Neural cell (in vitro differentiated cells): Measurements from ENCODE around the gene CAPN5. TPM values are rescaled to one million over a fixed set of nuclear protein-coding genes. Genes with fewer than 3 reads are reported as not detected.

ENCODE experiments used
- H2AFZ ChIP-seq: fragments of 200-600, 300-800 bp; sonication (generic), shearing (Covaris generic); 2 replicates; pipeline ENCODE4 v1.6.0; 2014; ENCODE audit warnings: low read depth, mild to moderate bottlenecking, antibody characterized with exemption, low read length, moderate library complexity
- H3F3A ChIP-seq: fragments of 200-600 bp; shearing (Covaris generic); 2 replicates; pipeline ENCODE4 v1.6.1; 2016; ENCODE audit warnings: mild to moderate bottlenecking, moderate library complexity, mixed read lengths, antibody characterized with exemption, low read length; ENCODE audit not compliant: insufficient read depth, poor library complexity, severe bottlenecking
- H3K27ac ChIP-seq: fragments of 200-600, 300-800 bp; sonication (generic), shearing (Covaris generic); 2 replicates; pipeline ENCODE4 v1.5.1; 2014; ENCODE audit warnings: mild to moderate bottlenecking, low read length, moderate library complexity
- H3K27me3 ChIP-seq: fragments of 300-800, 200-600 bp; sonication (generic), shearing (Covaris generic); 2 replicates; pipeline ENCODE4 v1.6.0; 2014; ENCODE audit warnings: mild to moderate bottlenecking, low read depth, low read length, moderate library complexity; ENCODE audit not compliant: insufficient read depth
- H3K36me3 ChIP-seq: fragments of 300-800, 200-600 bp; sonication (generic), shearing (Covaris generic); 2 replicates; pipeline ENCODE4 v1.5.1; 2014; ENCODE audit warnings: mild to moderate bottlenecking, antibody characterized with exemption, low read length, moderate library complexity; ENCODE audit not compliant: insufficient read depth
- H3K4me2 ChIP-seq: fragments of 300-800, 200-600 bp; sonication (generic), shearing (Covaris generic); 2 replicates; pipeline ENCODE4 v1.6.0; 2014; ENCODE audit warnings: mild to moderate bottlenecking, low read length
- H3K4me3 ChIP-seq: fragments of 300-800, 200-600 bp; sonication (generic), shearing (Covaris generic); 2 replicates; pipeline ENCODE4 v1.5.1; 2014; ENCODE audit warnings: mild to moderate bottlenecking, low read length, moderate library complexity
- H3K79me2 ChIP-seq: fragments of 200-600 bp; shearing (Covaris generic); replicated peaks from 2 replicates; pipeline ENCODE4 v1.6.0; 2014; ENCODE audit warnings: mild to moderate bottlenecking, low read length, moderate library complexity; ENCODE audit not compliant: insufficient read depth
- H3K9ac ChIP-seq: fragments of 300-800, 200-600 bp; sonication (generic), shearing (Covaris generic); 2 replicates; pipeline ENCODE4 v1.6.1; 2016; ENCODE audit warnings: mild to moderate bottlenecking, low read length, mixed read lengths
- H3K9me2 ChIP-seq: fragments of 200-600 bp; shearing (Covaris generic); 2 replicates; pipeline ENCODE4 v1.6.1; 2016; ENCODE audit warnings: mild to moderate bottlenecking, low read length, mixed read lengths; ENCODE audit not compliant: insufficient read depth
- H3K9me3 ChIP-seq: fragments of 200-600, 300-800 bp; sonication (generic), shearing (Covaris generic); 2 replicates; pipeline ENCODE4 v1.6.1; 2016; ENCODE audit warnings: mild to moderate bottlenecking, mixed run types, low read length, moderate library complexity, mixed read lengths
- H4K20me1 ChIP-seq: fragments of 200-600 bp; shearing (Covaris generic); 2 replicates; pipeline ENCODE4 v1.6.1; 2016; ENCODE audit warnings: mild to moderate bottlenecking, mixed run types; ENCODE audit not compliant: insufficient read depth
- CTCF ChIP-seq: fragments of 450-650 bp; IDR thresholded peaks from 2 replicates; pipeline ENCODE4 v1.5.1; 2014; ENCODE audit warnings: antibody characterized with exemption, mild to moderate bottlenecking, moderate library complexity; ENCODE audit not compliant: poor library complexity, severe bottlenecking
- EP300 ChIP-seq: fragments of 450-650 bp; conservative IDR thresholded peaks from 2 replicates; pipeline ENCODE4 v1.6.1; 2014; ENCODE audit warnings: antibody characterized with exemption, mild to moderate bottlenecking, moderate library complexity; ENCODE audit not compliant: poor library complexity, severe bottlenecking
- EZH2 ChIP-seq: fragments of 200-600, 300-800 bp; shearing (Covaris generic), sonication (generic); IDR thresholded peaks from 2 replicates; pipeline ENCODE4 v1.6.1; 2014; ENCODE audit warnings: antibody characterized with exemption, low read length, borderline replicate concordance, mild to moderate bottlenecking; ENCODE audit not compliant: insufficient read depth, poor library complexity, severe bottlenecking
- MXI1 ChIP-seq: fragments of 450-650 bp; conservative IDR thresholded peaks from 2 replicates; pipeline ENCODE4 v1.6.1; 2014; ENCODE audit warnings: antibody characterized with exemption, mild to moderate bottlenecking; ENCODE audit not compliant: poor library complexity, severe bottlenecking
- POLR2AphosphoS5 ChIP-seq: IDR thresholded peaks from 2 replicates; pipeline ENCODE4 v1.6.1; 2012
- RAD21 ChIP-seq: fragments of 450-650 bp; conservative IDR thresholded peaks from 2 replicates; pipeline ENCODE4 v1.6.1; 2014; ENCODE audit warnings: antibody characterized with exemption, mild to moderate bottlenecking, moderate library complexity
- REST ChIP-seq: IDR thresholded peaks from 2 replicates; pipeline ENCODE4 v1.6.1; 2012; ENCODE audit warnings: borderline replicate concordance
- SMC3 ChIP-seq: fragments of 450-650 bp; conservative IDR thresholded peaks from 2 replicates; pipeline ENCODE4 v1.6.1; 2014; ENCODE audit warnings: antibody characterized with exemption, mild to moderate bottlenecking, moderate library complexity; ENCODE audit not compliant: poor library complexity
- TAF1 ChIP-seq: IDR thresholded peaks from 2 replicates; pipeline ENCODE4 v1.6.1; 2012; ENCODE audit warnings: low read depth
- polyA plus RNA-seq: library from polyadenylated mRNA; depleted of rRNA; stranded (reverse); fragments of >200 nt; gene quantifications from 2 replicates; pipeline ENCODE4 v1.2.3, GENCODE V29; 2014

Gene CAPN5
- polyA plus RNA-seq, 1 donor from 2014 or later: 20.5 TPM

- Histone ChIP-seq H3K27me3 (no peaks in the 10 kb centered on the region), H3F3A (no peaks in the 10 kb centered on the region), H4K20me1 (no peaks in the 10 kb centered on the region), H3K9me2 (no peaks in the 10 kb centered on the region), H3K4me2 (no peak overlapping the region), H3K4me3 (no peak overlapping the region), H2AFZ (no peak overlapping the region), H3K79me2 (no peaks in the 10 kb centered on the region), H3K36me3 (no peaks in the 10 kb centered on the region), H3K9me3 (no peaks in the 10 kb centered on the region), H3K27ac (no peak overlapping the region), H3K9ac (no peak overlapping the region)
- TF ChIP-seq RAD21 (no peak), SMC3 (no peak), TAF1 (no peak), EZH2 (no peak), REST (no peak), POLR2AphosphoS5 (no peak), CTCF (no peak)
These were observed 84.1 kb downstream of the CAPN5 start for GRCh38 chr11:77150836-77151235.

- H2AFZ ChIP-seq: no peak overlapping the region
- H3K79me2 ChIP-seq: no peaks in the 10 kb centered on the region
These were observed 85.2 kb downstream of the CAPN5 start for GRCh38 chr11:77151804-77152509.

More at GRCh38 chr11:77151804-77152509, 85.2 kb downstream of the CAPN5 start:
- H3F3A ChIP-seq: no peaks in the 10 kb centered on the region
- H3K4me3 ChIP-seq: no peak overlapping the region
- no peaks in the 10 kb centered on the region for H3K36me3 ChIP-seq
- no peaks in the 10 kb centered on the region for H3K9me2 ChIP-seq
- H3K9me3 ChIP-seq: no peaks in the 10 kb centered on the region
- no peak overlapping the region for H3K9ac ChIP-seq
- no peak overlapping the region for H3K4me2 ChIP-seq
- TF ChIP-seq MXI1: no peak
- no peak for TF ChIP-seq POLR2AphosphoS5
- no peak for TF ChIP-seq EP300
- no peak for TF ChIP-seq CTCF
- no peak for TF ChIP-seq SMC3
- no peak for TF ChIP-seq EZH2
- H4K20me1 ChIP-seq: no peaks in the 10 kb centered on the region
- H3K27ac ChIP-seq: no peak overlapping the region
- no peaks in the 10 kb centered on the region for H3K27me3 ChIP-seq
